A673 (cell line): ENCODE data around the gene MRE11. TPM values are rescaled to one million over a fixed set of nuclear protein-coding genes. Genes with fewer than 3 reads are reported as not detected.
A peak's percentile ranks its signal among the peaks of the same experiment; 100 is the strongest.

ENCODE experiments used
- BruUV-seq: library from RNA; stranded (reverse); fragments of 400-500 nt; replicated peaks from 2 replicates; lab custom pipeline; 2021; lab: Mats Ljungman, UMichigan
- CTCF ChIA-PET: fragments of 300-600 bp; sonication (Branson Sonifier 250); formaldehyde crosslinking; loops from one replicate; lab custom pipeline; 2022; ENCODE audit warnings: antibody characterized with exemption; lab: Charles Lee
- POLR2A ChIA-PET: fragments of 300-600 bp; sonication (Branson Sonifier 250); formaldehyde crosslinking; loops from one replicate; lab custom pipeline; 2022; ENCODE audit warnings: antibody characterized with exemption; ENCODE audit not compliant: low non-redundant PET; lab: Charles Lee
- DNase-seq: peaks from one replicate; pipeline ENCODE4 v3.0.0-alpha.2; 2015; ENCODE audit warnings: low spot score
- H3K27ac ChIP-seq: fragments of 200-600 bp; sonication (generic); 2 replicates; pipeline ENCODE4 v1.5.1; 2016; ENCODE audit warnings: mixed run types, low read depth, mild to moderate bottlenecking, mixed read lengths, antibody characterized with exemption, low read length; ENCODE audit not compliant: poor library complexity, severe bottlenecking
- H3K27me3 ChIP-seq: fragments of 200-600 bp; sonication (generic); replicated peaks from 2 replicates; pipeline ENCODE4 v1.6.1; 2017; ENCODE audit warnings: mixed run types, low read depth, mild to moderate bottlenecking, mixed read lengths, antibody characterized with exemption, low read length; ENCODE audit not compliant: insufficient read depth, poor library complexity
- H3K36me3 ChIP-seq: fragments of 200-600 bp; sonication (generic); 2 replicates; pipeline ENCODE4 v1.6.1; 2016; ENCODE audit warnings: mixed run types, mild to moderate bottlenecking, mixed read lengths, antibody characterized with exemption, low read length; ENCODE audit not compliant: insufficient read depth, poor library complexity, severe bottlenecking
- H3K4me1 ChIP-seq: fragments of 200-600 bp; sonication (generic); 2 replicates; pipeline ENCODE4 v1.6.1; 2017; ENCODE audit warnings: mixed run types, mild to moderate bottlenecking, mixed read lengths, antibody characterized with exemption, low read length; ENCODE audit not compliant: insufficient read depth, poor library complexity, severe bottlenecking
- H3K4me3 ChIP-seq: fragments of 200-600 bp; sonication (generic); 2 replicates; pipeline ENCODE4 v1.5.1; 2016; ENCODE audit warnings: low read depth, mixed run types, mild to moderate bottlenecking, mixed read lengths, low read length; ENCODE audit not compliant: poor library complexity, severe bottlenecking
- H3K9me3 ChIP-seq: fragments of 200-600 bp; sonication (generic); 2 replicates; pipeline ENCODE4 v1.6.1; 2016; ENCODE audit warnings: mixed run types, low read depth, mild to moderate bottlenecking, mixed read lengths, antibody characterized with exemption, low read length; ENCODE audit not compliant: poor library complexity, severe bottlenecking
- CTCF ChIP-seq: fragments of 300-800, 200-600 bp; sonication (generic); conservative IDR thresholded peaks from 2 replicates; pipeline ENCODE4 v1.5.1; 2017; ENCODE audit warnings: low read depth, mild to moderate bottlenecking, antibody characterized with exemption, low read length, moderate library complexity, mixed read lengths
- EZH2 ChIP-seq: fragments of 200-600 bp; sonication (generic); IDR thresholded peaks from 2 replicates; pipeline ENCODE4 v1.6.1; 2017; ENCODE audit warnings: borderline replicate concordance, low read depth, mild to moderate bottlenecking, mixed read lengths, antibody characterized with exemption, low read length; ENCODE audit not compliant: poor library complexity, severe bottlenecking
- intact Hi-C: fragments of 100-400 bp; cut with micrococcal nuclease; formaldehyde crosslinking; loops from one replicate; pipeline ENCODE4 v1.10.0; 2022; ENCODE audit not compliant: unreplicated experiment
- total RNA-seq: library from RNA; stranded (reverse); gene quantifications from 2 replicates; pipeline ENCODE4 v1.2.3, GENCODE V29; 2021

Gene MRE11
- total RNA-seq, 1 experiment from 2014 or later = 44.7 TPM

- TF ChIP-seq EZH2 (no peak), CTCF (no peak)
- POLR2A ChIA-PET = no interaction called here
- intact Hi-C loops = no loop called here
- peaks cover 13% of the 10 kb centered on the region for H3K4me1 ChIP-seq
- peak overlapping the region; percentile 45 for H3K4me3 ChIP-seq
- no peak for DNase-seq
- H3K27ac ChIP-seq = no peak overlapping the region
- no peaks in the 10 kb centered on the region for H3K36me3 ChIP-seq
- no TSS peak for BruUV-seq
- H3K9me3 ChIP-seq = no peaks in the 10 kb centered on the region
- CTCF ChIA-PET = no interaction called here
- peaks cover 52% of the 10 kb centered on the region for H3K27me3 ChIP-seq
These were observed 91.8 kb downstream of the MRE11 start for GRCh38 chr11:94401773-94402265.

GRCh38 chr11:94400839-94401772 lies 92.5 kb downstream of the MRE11 start, which contains the start of gene GPR83:
GPR83 (minus strand) TSS chr11:94401419; CDS start chr11:94401247, 172 bp downstream.
- no TSS peak for BruUV-seq
- no peaks in the 10 kb centered on the region for H3K36me3 ChIP-seq
- ChIA-PET CTCF (no interaction called here), POLR2A (no interaction called here)
- H3K27ac ChIP-seq = no peak within 1 kb of the TSS
- peak; percentile 58 for DNase-seq
- intact Hi-C loops = no loop called here
- H3K9me3 ChIP-seq = no peaks in the 10 kb centered on the region
- TF ChIP-seq EZH2 = peak; percentile 62
- TF ChIP-seq CTCF = no peak
- H3K27me3 ChIP-seq = peaks cover 51% of the 10 kb centered on the region
- peaks cover 13% of the 10 kb centered on the region for H3K4me1 ChIP-seq
- H3K4me3 ChIP-seq = peak within 1 kb of the TSS; percentile 45

- H3K36me3 ChIP-seq = no peaks in the 10 kb centered on the region
- H3K27ac ChIP-seq = no peak overlapping the region
- peak overlapping the region; percentile 45 for H3K4me3 ChIP-seq
- BruUV-seq = no TSS peak
- POLR2A ChIA-PET = no interaction called here
- DNase-seq = no peak
- no peaks in the 10 kb centered on the region for H3K9me3 ChIP-seq
- TF ChIP-seq EZH2 = no peak
- no peak for TF ChIP-seq CTCF
- H3K27me3 ChIP-seq = peaks cover 49% of the 10 kb centered on the region
- intact Hi-C loops = no loop called here
- CTCF ChIA-PET = no interaction called here
- H3K4me1 ChIP-seq = peaks cover 13% of the 10 kb centered on the region
These were observed 93.2 kb downstream of the MRE11 start for GRCh38 chr11:94400457-94400838.
